CD4-positive, alpha-beta T cell treated with Interleukin-1 beta for 1 hour (primary cell): Measurements from ENCODE around the gene KCNQ1.

Experiments
- DNase-seq, 2 donors: peaks; one replicate each; pipeline ENCODE4 v3.0.0-alpha.2; 2020 to 2022

Gene KCNQ1

GRCh38 chr11:2728663-2729332, 284.0 kb downstream of the KCNQ1 start:
- DNase-seq = no peak

GRCh38 chr11:2729841-2730240, 285.0 kb downstream of the KCNQ1 start:
- no peak for DNase-seq

GRCh38 chr11:2730272-2731129, 285.7 kb downstream of the KCNQ1 start:
- DNase-seq = no peak

GRCh38 chr11:2731130-2732125, 286.6 kb downstream of the KCNQ1 start:
- DNase-seq = no peak

GRCh38 chr11:2732261-2732939, 287.6 kb downstream of the KCNQ1 start:
- no peak for DNase-seq

- DNase-seq = no peak
Measured at GRCh38 chr11:2732940-2733628, 288.3 kb downstream of the KCNQ1 start.

- DNase-seq = no peak
Measured at GRCh38 chr11:2734181-2735052, 289.6 kb downstream of the KCNQ1 start.

- no peak for DNase-seq
Measured at GRCh38 chr11:2735053-2735589, 290.3 kb downstream of the KCNQ1 start.

- DNase-seq = no peak
Measured at GRCh38 chr11:2736577-2737225, 291.9 kb downstream of the KCNQ1 start.

GRCh38 chr11:2737226-2737590, 292.4 kb downstream of the KCNQ1 start:
- DNase-seq = no peak

- no peak for DNase-seq
Measured at GRCh38 chr11:2737866-2738265, 293.1 kb downstream of the KCNQ1 start.

- no peak for DNase-seq
Measured at GRCh38 chr11:2738551-2739431, 294.0 kb downstream of the KCNQ1 start.

- no peak for DNase-seq
Measured at GRCh38 chr11:2739531-2740274, 294.9 kb downstream of the KCNQ1 start.

GRCh38 chr11:2740275-2740940, 295.6 kb downstream of the KCNQ1 start:
- DNase-seq = no peak

- no peak for DNase-seq
Measured at GRCh38 chr11:2741006-2741376, 296.2 kb downstream of the KCNQ1 start.

GRCh38 chr11:2741377-2742131, 296.7 kb downstream of the KCNQ1 start:
- no peak for DNase-seq

GRCh38 chr11:2742201-2742600, 297.4 kb downstream of the KCNQ1 start:
- DNase-seq = no peak
